GM21723 (cell line): ENCODE data around the gene STAT3.
"Not testable (repeated sequence)": the region's sequence is repeated elsewhere in the genome, so short reads cannot be mapped to it uniquely, and the experiment has no call there.

Source experiments
- ATAC-seq: cut with Tn5 transposase; IDR thresholded peaks from one replicate; pipeline ENCODE4 v1.9.1; 2021; ENCODE audit warnings: mild to moderate bottlenecking, moderate library complexity; ENCODE audit not compliant: unreplicated experiment

The STAT3 gene

DNA sequence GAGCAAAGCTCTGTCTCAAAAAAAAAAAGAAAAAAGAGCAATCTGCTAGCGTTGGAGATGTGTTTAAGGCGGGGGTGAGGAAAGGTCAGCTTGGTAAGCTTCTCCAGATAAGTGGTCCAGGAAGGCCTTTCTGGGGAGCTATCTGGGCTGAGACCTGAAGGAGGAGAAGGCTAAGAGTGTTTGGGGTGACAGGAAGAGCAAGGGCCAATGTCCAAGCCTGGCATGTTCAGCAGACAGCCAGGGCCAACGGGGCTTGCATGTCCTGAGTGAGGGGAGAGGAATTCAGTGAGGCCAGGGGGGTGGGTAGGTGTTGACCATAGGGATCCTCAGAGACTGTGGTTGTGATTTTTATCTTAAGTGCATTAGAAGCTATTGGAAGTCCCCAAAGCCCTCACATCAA, 84.5 kb downstream of the STAT3 start:
- ATAC-seq, result no peak

DNA sequence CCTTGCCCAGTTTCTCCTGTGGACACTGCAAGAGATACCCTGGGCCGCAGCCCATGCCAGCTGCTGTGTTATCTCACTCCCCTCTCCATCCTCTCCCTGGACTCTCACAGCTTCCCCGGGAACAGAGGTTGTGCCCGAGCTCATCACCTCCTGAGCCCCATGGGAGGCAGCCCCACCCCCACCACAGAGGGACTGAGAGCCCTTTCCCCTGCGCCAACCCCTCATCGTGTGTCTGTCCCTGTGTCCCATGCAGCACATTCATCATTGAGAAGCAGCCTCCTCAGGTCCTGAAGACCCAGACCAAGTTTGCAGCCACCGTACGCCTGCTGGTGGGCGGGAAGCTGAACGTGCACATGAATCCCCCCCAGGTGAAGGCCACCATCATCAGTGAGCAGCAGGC, 87.2 kb downstream of the STAT3 start:
- no peak for ATAC-seq

DNA sequence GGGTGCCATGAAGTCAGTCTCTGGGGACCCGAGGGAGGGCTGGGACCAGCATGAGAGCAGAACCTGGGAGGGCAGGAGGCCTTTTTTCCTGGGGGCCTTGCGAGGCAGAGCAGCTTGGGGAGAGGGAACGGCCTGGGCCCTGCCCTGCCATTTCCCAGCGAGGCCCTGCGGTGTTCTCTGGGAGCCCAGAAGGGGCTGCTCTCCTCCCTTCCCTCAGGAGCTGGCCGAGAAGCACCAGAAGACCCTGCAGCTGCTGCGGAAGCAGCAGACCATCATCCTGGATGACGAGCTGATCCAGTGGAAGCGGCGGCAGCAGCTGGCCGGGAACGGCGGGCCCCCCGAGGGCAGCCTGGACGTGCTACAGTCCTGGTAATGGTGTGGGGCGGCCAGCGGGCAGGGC, 88.3 kb downstream of the STAT3 start:
- not testable (repeated sequence) for ATAC-seq

DNA sequence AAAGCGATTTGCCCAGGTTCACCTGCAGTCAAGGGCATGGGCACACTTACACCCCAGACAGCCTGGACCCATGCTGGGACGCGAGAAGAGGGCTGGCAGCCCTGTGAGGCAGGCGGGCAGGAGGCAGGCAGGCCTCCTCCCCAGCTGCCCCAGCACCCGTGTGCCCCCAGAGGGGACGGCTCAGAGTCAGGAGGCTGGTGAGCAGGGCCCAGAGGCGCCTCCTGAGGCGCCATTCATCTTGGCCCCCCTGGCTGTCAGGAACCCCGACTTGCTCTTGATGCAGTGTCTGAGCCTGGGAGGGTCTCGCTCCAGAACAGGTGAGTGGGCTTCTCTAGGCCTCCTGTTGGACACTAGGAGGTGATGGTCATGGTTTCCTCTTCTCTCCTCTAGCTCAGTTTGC, 88.9 kb downstream of the STAT3 start:
- not testable (repeated sequence) for ATAC-seq

DNA sequence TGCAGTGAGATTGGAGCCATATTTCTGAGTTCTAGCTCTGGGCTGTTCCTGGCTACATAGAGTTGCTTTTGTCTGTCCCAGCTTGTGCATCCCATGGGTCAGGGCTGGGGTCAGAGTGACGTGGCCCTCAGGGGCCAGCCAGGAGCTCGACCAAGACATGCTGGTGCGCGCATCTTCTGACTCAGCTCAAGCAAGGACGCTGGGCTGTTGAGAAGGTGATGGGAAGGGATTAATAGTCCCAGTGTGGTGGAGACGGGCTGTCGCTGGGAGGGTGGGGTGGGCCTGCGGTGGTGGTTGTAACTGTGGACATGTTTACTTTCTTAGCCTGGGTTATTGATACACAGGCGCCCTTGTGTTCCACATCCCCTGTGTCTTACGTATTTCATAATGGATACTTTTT, 90.5 kb downstream of the STAT3 start:
- not testable (repeated sequence) for ATAC-seq

DNA sequence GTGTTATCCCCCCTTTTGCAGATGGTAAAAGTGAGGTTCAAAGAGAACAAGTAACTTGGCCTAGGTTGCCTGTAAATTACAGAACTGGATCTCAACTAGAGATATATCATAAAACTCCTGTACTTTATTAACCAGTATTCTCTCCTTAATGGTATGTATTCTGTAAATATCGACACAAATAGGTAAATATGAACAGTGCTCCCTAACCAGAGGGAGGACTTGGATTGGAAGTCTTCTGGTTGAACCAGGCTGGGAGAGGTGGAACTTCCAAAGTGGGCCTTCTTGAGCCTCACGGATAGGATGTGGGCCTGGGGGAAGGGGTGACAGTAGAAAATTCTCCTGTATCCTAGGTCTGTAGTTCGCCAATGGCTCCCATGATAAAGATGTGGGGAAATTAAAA, 92.2 kb downstream of the STAT3 start:
- no peak for ATAC-seq

DNA sequence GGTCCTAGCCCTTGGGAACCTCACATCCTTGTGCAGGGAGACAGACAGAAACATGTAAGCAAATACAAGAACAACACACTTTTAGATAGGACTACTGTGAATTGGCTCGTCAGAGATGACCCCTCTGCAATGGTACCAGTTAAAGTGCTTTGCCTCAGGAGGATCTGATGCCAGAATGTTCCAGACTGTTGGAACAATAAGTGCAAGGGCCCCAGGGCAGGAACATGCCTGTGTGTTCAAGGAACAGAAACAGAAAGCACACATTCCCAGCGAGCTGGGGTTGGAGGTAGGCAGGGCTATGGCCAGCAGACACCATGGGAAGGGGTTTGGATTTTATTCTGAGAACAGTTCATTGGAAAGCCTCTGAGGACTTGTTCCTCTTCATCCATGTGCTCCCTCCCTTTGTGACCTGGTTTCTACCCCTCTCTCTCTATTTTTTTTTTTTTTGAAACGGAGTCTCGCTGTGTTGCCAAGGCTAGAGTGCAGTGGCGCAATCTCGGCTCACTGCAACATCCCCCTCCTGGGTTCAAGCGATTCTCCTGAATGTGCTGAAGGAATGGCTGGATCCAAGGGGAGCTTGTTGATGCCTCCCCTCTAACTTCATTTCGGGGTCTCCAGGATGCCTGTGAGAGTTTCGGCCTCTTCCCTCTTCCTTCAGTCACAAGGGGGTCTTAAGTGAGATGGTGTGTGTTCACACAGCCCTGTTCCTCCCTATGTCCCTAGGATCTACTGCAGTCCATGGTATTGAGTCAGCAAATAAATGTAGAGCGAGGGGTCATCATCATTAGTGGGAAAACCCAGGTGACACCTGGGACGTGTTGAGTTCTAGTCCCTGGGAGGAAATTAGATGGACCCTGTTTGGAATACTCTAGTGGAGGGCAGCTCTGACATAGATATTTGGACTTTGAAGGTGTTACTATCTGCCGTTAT, 93.5 kb downstream of the STAT3 start:
- no peak for ATAC-seq

DNA sequence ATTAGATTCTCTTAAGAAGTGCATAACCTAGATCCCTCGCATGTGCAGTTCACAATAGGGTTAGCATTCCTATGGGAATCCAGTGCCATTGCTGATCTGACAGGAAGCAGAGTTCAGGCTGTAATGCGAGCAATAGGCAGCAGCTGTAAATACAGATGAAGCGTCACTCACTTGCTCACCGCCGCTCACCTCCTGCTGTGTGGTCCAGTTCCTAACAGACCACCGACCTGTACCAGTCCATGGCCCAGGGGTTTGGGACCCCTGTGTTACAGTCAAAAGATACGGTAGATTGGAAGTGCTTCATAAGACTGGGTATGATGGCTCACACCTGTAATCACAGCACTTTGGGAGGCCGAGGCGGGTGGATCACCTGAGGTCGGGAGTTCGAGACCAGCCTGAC, 97.1 kb downstream of the STAT3 start:
- ATAC-seq, result no peak

DNA sequence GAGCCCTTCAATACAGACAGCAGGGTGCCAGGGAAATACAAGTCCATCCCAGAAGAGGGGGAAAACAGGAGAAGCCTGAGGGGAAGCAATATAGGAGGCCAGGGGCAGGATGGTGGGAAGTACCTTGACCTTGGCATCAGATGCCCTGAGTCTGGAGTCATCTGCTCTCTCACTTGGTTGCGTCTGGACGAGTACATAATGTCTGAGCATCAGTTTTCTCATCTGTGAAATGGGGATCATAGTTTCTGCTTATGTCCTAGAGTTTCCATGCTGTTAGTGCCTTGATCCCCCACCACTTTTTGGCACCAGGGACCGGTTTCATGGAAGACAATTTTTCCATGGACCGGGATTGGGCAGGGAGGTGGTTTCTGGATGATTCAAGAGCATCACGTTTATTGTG, 97.7 kb downstream of the STAT3 start:
- no peak for ATAC-seq

DNA sequence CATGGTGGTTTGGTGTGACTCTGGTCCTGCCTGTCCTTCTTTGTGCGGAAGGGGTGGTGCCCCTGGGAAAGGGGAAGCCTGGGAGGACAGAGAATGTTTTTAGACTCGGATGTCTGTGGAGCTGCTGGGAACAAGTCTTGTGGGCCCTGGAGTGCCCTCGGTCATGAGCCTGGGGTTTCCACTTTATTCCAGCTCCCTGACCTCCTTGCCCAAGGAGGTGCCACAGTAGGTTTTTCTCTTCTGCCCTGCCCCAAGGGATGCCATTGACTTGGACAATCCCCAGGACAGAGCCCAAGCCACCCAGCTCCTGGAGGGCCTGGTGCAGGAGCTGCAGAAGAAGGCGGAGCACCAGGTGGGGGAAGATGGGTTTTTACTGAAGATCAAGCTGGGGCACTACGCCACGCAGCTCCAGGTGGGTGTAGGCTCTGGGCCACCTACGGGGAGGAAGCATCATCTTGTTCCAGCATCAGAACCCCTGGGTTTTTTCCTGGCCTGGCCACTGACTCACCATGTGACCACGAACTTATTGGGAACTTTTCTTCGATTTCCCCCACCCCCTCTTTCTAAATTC, 98.5 kb downstream of the STAT3 start:
- ATAC-seq, result no peak

DNA sequence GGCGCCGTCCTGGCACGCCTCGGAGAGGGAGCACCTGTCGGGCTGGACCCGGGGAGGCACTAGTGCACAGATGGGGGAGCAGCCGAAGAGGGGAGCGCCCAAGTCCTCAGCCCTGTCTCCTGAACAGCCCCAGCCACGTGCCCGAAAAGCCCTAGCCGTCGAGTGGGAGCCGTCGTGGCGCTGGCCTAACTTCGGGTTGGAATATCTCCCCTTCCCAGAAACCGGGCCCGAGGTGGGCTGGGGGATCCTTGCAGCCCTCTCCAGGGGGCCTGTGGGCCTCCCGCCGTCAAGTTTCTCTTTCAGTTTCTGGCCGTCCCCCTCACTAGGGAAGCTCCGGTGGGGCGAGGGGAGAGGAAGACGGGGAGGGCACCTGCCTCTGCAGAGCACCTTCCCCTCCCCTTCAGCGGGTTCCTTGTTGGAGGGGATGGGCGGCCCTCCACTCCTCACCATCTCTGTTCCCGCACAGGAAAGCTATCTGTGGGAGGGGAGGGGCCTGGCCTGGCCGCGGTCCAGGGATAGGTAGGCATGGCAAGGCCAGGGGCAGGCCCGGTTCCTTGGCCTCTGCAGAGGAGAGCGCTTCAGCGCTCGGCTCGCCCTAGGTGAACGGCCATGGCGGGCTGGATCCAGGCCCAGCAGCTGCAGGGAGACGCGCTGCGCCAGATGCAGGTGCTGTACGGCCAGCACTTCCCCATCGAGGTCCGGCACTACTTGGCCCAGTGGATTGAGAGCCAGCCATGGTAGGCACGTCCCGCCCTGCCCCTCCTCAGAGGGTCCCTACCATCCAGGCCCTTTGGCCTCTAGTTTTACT, 99.2 kb downstream of the STAT3 start:
- ATAC-seq, result peak; percentile 22

DNA sequence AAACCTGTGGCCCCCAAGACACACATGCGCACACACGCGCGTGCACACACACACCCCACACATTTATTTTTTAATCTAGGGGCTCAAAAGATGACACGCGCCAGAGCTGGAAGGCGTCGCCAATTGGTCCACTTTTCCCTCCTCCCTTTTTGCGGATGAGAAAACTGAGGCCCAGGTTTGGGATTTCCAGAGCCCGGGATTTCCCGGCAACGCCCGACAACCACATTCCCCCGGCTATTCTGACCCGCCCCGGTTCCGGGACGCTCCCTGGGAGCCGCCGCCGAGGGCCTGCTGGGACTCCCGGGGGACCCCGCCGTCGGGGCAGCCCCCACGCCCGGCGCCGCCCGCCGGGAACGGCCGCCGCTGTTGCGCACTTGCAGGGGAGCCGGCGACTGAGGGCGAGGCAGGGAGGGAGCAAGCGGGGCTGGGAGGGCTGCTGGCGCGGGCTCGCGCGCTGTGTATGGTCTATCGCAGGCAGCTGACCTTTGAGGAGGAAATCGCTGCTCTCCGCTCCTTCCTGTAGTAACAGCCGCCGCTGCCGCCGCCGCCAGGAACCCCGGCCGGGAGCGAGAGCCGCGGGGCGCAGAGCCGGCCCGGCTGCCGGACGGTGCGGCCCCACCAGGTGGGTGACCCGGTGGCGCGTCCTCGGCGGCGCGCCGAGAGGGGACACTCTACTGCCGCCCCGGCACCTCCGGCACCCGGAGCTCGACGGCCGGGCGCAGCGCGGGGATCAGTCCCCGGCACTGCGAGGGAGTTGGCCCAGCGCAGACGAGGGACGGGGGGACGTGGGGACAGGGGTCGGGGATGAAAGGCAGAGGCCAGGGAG, 100.1 kb downstream of the STAT3 start, which contains the start of gene STAT5A:
Gene STAT5A (plus strand): TSS at position 522 of the 826 bp plus-strand sequence. CDS start 914 bp downstream, outside the sequence.
- ATAC-seq, result peak; percentile 41

DNA sequence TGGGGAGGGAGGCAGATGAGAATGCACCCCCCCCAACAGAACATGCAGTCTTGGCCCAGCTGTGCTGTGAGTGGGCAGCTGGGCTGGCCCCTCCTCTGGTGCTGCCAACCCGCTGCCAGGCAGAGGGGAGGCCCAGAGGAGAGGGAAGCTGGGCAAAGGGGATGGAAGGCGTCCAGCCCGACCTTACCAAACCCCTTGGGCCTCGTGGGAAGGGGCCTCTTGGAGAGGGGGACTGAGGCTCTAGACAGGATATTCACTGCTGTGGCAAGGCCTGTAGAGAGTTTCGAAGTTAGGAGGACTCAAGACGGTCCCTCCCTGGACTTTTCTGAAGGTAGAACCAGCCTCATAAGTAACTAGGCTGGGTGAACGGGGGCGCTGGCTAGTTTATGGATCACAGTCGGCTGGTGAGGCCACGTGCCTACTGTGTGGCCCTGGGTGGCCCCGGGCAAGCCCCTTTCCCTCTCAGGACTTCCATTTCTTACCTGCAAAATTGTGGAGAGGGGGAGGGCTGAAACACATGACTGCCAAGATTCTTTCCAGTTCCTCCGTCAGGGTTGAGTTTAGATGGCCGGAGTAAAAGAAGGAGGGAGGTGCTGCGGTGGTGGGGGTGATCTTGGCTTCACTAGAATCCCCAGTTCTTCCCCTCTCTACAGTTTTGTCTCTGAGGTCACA, 100.8 kb downstream of the STAT3 start:
- ATAC-seq, result no peak

DNA sequence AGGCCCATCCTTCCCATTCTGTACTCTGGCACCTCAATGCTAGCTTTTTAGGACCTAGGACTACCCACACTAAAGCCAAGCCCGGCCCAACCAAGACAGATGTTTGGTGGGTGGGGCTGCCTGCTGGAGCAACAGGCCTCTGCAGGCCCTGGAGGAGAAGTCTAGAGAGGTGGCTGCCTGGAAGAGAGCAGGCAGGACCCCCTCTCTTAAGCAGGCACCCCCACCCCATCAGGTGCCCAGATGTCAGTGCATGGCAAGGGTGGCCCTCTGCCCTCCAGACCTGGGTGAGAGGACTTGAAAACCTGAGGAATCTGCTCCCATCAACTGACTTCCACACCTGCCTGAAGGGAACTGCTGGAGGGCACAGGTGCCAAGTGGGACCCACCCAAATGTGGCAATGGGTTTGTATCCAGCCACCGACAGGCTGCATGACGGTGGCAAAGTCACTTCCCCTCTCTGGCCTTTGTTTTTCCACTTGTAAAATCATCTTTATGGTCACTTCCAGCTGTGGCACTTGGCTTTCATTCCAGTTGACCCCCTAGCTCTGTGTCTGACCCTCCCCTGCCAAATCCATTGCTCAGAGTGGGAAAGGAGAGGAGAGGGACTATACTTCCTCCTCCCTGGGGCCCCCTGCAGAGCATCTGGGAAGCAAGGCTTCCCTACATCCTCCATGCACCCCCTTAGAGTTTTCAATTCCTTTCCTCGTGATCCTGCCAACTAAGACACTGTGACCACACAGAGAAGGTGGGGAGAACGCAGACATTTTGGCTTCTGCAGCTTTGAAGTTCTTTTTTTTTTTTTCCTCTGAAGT, 101.6 kb downstream of the STAT3 start:
- no peak for ATAC-seq

DNA sequence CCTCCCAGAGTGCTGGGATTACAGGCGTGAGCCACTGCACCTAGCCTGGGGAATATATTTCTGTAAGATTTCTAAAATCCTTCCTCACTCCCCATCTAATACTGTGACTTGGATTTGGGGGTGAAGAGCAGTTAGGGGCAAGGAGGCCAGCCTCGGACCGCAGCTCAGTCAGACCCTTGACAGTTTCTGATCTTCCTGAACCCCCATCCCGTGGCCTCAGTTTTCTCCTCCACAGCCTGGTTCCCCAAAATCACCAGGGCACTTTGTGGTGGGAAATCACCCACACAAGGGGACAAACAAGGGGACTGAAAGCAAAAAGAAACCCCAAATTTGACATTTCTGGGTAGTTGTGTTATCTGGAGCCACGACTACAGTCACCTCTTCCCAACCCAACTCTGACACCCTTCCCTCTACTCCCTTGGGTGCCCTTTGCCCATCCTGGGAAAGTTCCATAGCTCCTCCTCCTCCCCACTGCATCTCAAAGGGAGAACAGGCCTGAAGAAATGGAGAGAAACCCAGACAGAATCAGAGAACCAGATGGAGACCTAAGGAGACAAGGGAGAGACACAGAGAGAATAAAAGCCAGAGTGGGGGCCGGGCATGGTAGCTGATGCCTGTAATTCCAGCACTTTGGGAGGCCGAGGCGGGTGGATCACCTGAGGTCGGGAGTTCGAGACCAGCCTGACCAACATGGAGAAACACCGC, 102.7 kb downstream of the STAT3 start:
- ATAC-seq, result no peak

DNA sequence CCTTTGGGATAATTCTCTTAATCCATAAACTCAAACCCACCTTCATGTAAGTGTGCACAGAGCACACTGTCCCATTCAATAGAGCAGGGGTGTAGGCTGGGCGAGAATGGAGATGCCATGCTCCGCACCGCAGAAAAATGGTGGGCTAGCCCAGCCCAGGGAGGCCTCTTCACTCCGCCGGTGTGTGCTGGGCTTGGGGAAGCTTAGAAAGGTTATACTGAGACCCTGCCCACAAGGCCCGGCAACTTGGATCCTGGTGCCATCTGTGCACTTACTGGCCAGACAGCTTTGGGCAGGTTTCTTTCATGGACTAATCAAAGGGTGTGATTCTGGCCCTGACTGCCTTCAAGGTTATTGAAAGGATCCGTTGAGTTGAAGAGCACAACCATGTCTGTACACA, 103.7 kb downstream of the STAT3 start:
- no peak for ATAC-seq

DNA sequence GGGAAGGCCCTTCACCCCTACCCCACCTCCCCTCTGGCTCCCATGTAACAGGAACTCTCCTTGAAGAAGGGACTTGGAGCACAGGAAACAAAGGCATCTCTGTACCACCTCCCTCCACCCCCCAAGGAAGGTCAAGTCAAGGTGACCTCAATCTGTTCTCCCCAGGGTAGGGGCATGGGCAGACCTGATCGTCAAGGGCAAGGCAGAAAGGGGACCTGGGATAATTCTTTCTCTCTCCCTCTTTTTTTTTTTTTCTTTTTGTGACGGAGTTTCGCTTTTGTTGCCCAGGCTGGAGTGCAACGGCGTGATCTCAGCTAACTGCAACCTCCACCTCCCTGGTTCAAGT, 104.2 kb downstream of the STAT3 start:
- ATAC-seq, result no peak

DNA sequence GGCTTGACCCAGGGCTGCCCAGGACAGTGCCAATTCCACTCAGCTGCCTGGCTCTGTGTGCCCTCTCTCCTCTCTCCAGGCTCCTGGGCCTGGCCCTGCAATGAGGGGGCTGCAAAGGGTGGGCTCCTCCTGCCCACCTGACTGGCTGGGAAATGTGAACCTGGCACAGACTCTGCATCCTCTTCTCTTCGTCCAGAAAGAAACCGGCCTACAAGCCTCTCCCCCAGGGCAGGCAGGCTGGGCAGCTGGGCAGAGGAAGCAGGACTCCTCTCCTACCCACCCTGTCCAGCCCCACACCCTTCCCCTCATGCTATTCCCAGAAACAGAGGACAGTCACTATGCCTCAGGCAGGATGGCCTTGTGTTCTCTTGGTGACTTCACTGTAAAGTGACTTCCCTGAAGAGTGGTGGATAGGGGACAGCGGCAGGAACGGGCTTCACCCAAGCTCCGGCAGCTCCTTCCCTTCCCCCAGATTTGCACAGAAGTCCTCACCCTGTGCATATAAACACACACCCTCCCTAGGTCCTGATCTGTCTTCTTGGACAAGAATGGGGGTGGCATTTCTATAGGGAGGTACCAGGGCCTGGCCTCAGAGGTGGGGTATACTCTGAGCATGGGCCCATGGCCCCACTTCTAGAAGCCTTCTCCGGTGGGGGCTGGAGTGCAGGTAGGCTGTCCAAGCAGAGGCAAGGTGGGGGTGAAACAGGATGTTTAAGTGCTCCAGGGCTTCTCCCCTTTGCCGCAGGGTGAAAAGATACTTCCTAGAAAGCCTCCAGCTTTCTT, 104.8 kb downstream of the STAT3 start:
- no peak for ATAC-seq
